GM15510 (cell line): Measurements from ENCODE around the gene SEZ6L.

ENCODE experiments used
- POLR2A ChIP-seq: IDR thresholded peaks from 3 replicates; pipeline ENCODE4 v1.6.1; 2011; ENCODE audit warnings: borderline replicate concordance; ENCODE audit not compliant: insufficient read length; ENCODE audit errors: extremely low read depth

The SEZ6L gene

GRCh38 chr22:26357281-26357680 lies 188.0 kb downstream of the SEZ6L start:
- TF ChIP-seq POLR2A = no peak

- no peak for TF ChIP-seq POLR2A
Measured at GRCh38 chr22:26357813-26358212, 188.6 kb downstream of the SEZ6L start.

GRCh38 chr22:26359156-26359555 lies 189.9 kb downstream of the SEZ6L start:
- no peak for TF ChIP-seq POLR2A

GRCh38 chr22:26360169-26360885 lies 191.1 kb downstream of the SEZ6L start:
- TF ChIP-seq POLR2A = no peak

GRCh38 chr22:26362471-26362870 lies 193.2 kb downstream of the SEZ6L start:
- no peak for TF ChIP-seq POLR2A

- TF ChIP-seq POLR2A = no peak
Measured at GRCh38 chr22:26364066-26365015, 195.1 kb downstream of the SEZ6L start.

- no peak for TF ChIP-seq POLR2A
Measured at GRCh38 chr22:26367402-26368245, 198.4 kb downstream of the SEZ6L start.

- no peak for TF ChIP-seq POLR2A
Measured at GRCh38 chr22:26372890-26373289, 203.6 kb downstream of the SEZ6L start.

- TF ChIP-seq POLR2A = no peak
Measured at GRCh38 chr22:26374391-26375026, 205.2 kb downstream of the SEZ6L start.

- no peak for TF ChIP-seq POLR2A
Measured at GRCh38 chr22:26377170-26377830, 208.0 kb downstream of the SEZ6L start.

GRCh38 chr22:26380072-26380830 lies 211.0 kb downstream of the SEZ6L start:
- TF ChIP-seq POLR2A = no peak

- no peak for TF ChIP-seq POLR2A
Measured at GRCh38 chr22:26382782-26383181, 213.5 kb downstream of the SEZ6L start.

- TF ChIP-seq POLR2A = no peak
Measured at GRCh38 chr22:26383968-26384556, 214.8 kb downstream of the SEZ6L start.

- TF ChIP-seq POLR2A = no peak
Measured at GRCh38 chr22:26385164-26385563, 215.9 kb downstream of the SEZ6L start.

GRCh38 chr22:26389125-26389524 lies 219.9 kb downstream of the SEZ6L start:
- TF ChIP-seq POLR2A = no peak
